PC-9 (cell line): Measurements from ENCODE around the gene MFRP. TPM values are rescaled to one million over a fixed set of nuclear protein-coding genes. Genes with fewer than 3 reads are reported as not detected.

ENCODE experiments used
- BruUV-seq: library from RNA; stranded (reverse); fragments of 400-500 nt; replicated peaks from 2 replicates; lab custom pipeline; 2021; lab: Mats Ljungman, UMichigan
- CTCF ChIA-PET: fragments of 300-600 bp; sonication (Branson Sonifier 250); formaldehyde crosslinking; loops from one replicate; lab custom pipeline; 2022; ENCODE audit warnings: antibody characterized with exemption; lab: Charles Lee
- POLR2A ChIA-PET: fragments of 300-600 bp; sonication (Branson Sonifier 250); formaldehyde crosslinking; loops from one replicate; lab custom pipeline; 2022; ENCODE audit warnings: antibody characterized with exemption; ENCODE audit not compliant: unreplicated experiment; lab: Charles Lee
- DNase-seq, 2 experiments: peaks; one replicate each; pipeline versions ENCODE4 v3.0.0 to v3.0.0-alpha.2; 2015 to 2022; ENCODE audit warnings: mixed read lengths in 1 of 2
- H2AFZ ChIP-seq: fragments of 200-600 bp; sonication (generic); 2 replicates; pipeline ENCODE4 v1.8.1; 2017; ENCODE audit warnings: antibody characterized with exemption
- H3F3A ChIP-seq: fragments of 200-600 bp; sonication (generic); 2 replicates; pipeline ENCODE4 v1.8.1; 2017; ENCODE audit warnings: antibody characterized with exemption, mild to moderate bottlenecking, low read depth; ENCODE audit not compliant: insufficient read depth
- H3K27ac ChIP-seq: fragments of 200-600 bp; sonication (generic); 2 replicates; pipeline ENCODE4 v1.6.1; 2016; ENCODE audit warnings: mixed run types
- H3K27me3 ChIP-seq: fragments of 200-600 bp; sonication (generic); 2 replicates; pipeline ENCODE4 v1.6.1; 2016; ENCODE audit warnings: low read depth, mixed run types; ENCODE audit not compliant: insufficient read depth
- H3K36me3 ChIP-seq: fragments of 200-600 bp; sonication (generic); 2 replicates; pipeline ENCODE4 v1.6.1; 2016; ENCODE audit warnings: low read depth, mixed run types
- H3K4me1 ChIP-seq: fragments of 200-600 bp; sonication (generic); replicated peaks from 2 replicates; pipeline ENCODE4 v1.6.1; 2016; ENCODE audit warnings: mixed run types; ENCODE audit not compliant: insufficient read depth
- H3K4me2 ChIP-seq: fragments of 200-600 bp; sonication (generic); 2 replicates; pipeline ENCODE4 v1.6.1; 2017; ENCODE audit warnings: mixed run types
- H3K4me3 ChIP-seq: fragments of 200-600 bp; sonication (generic); 2 replicates; pipeline ENCODE4 v1.6.1; 2016; ENCODE audit warnings: mixed run types
- H3K79me2 ChIP-seq: fragments of 200-600 bp; sonication (generic); 2 replicates; pipeline ENCODE4 v1.6.1; 2017; ENCODE audit warnings: low read depth, mixed run types
- H3K9me2 ChIP-seq: fragments of 200-600 bp; sonication (generic); 2 replicates; pipeline ENCODE4 v1.8.1; 2017; ENCODE audit warnings: mild to moderate bottlenecking; ENCODE audit not compliant: insufficient read depth
- H3K9me3 ChIP-seq: fragments of 200-600 bp; sonication (generic); 2 replicates; pipeline ENCODE4 v1.8.1; 2016; ENCODE audit warnings: low read depth; ENCODE audit not compliant: insufficient read depth
- H4K20me1 ChIP-seq: fragments of 200-600 bp; sonication (generic); 2 replicates; pipeline ENCODE4 v1.8.1; 2017; ENCODE audit not compliant: insufficient read depth
- CTCF ChIP-seq: fragments of 200-600 bp; sonication (generic); conservative IDR thresholded peaks from 2 replicates; pipeline ENCODE4 v1.6.1; 2017; ENCODE audit warnings: mixed run types, antibody characterized with exemption, mild to moderate bottlenecking, moderate library complexity
- EZH2 ChIP-seq: fragments of 200-600 bp; sonication (generic); IDR thresholded peaks from 2 replicates; pipeline ENCODE4 v1.8.0; 2017; ENCODE audit warnings: antibody characterized with exemption, low read depth
- intact Hi-C: fragments of 100-400 bp; cut with micrococcal nuclease; formaldehyde crosslinking; loops from one replicate; pipeline ENCODE4 v1.10.0; 2022; ENCODE audit not compliant: unreplicated experiment
- total RNA-seq: library from RNA; stranded (reverse); gene quantifications from 2 replicates; pipeline ENCODE4 v1.2.3, GENCODE V29; 2021

The MFRP gene
- total RNA-seq, 1 experiment from 2014 or later = not detected

DNA sequence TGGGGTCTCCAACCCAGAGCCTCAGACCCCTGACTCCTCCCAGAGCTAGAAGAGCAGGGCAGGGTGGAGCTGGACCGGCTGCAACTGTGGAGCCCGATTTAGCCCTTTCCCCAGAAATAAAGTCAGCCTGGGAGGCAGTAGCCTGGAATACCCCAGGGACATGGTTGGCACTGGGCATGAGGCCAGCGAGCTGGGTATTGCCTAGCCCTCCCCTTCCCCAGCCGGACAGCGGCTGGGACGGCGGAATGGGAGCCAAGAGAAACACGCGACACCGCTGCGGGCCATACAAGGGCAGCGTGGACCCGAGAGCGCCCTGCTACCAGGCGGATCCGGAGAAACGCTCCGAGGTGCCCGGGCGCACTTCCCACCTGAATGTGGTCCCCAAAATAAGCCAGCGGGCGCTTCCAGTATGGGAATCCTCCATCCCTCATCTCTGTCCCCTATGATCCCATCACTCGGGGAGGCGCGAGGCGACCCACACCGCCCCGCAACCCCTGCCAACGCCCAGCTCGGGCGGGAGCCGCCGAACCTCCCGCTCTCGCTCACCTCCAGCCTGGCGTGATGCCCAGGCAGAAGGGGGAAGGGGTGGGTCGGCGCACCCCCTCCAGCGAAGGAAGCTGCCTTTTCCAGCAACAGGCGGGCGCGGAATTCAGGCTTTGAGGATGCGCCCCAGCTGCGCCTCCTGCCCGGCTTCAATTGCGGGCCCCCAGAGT is 30.3 kb downstream of the MFRP start:
- BruUV-seq = TSS peak; percentile 49
- peak overlapping the region; percentile 78 for H2AFZ ChIP-seq
- POLR2A ChIA-PET = interaction anchor here (0.6 kb wide), 1 partner anchor 404 kb away, joined by 5 read pairs; no protein-coding TSS in a partner anchor
- peak overlapping the region; percentile 67 for H3K4me3 ChIP-seq
- intact Hi-C loops = loop anchor here (5.0 kb wide), 3 partner anchors 109 to 404 kb away; partner anchors contain the start of genes CBL and DPAGT1
- peaks cover 15% of the 10 kb centered on the region; the same call in 1 of the 2 replicates for H3F3A ChIP-seq
- peaks cover 31% of the 10 kb centered on the region for H3K4me1 ChIP-seq
- H3K27ac ChIP-seq = no peak overlapping the region
- H3K27me3 ChIP-seq = peaks cover 20% of the 10 kb centered on the region
- peak in 1 of 2 experiments; percentile 54 for DNase-seq
- TF ChIP-seq EZH2 (peak; percentile 71; the same call in 1 of the 2 replicates), CTCF (no peak)
- no peaks in the 10 kb centered on the region for H3K36me3 ChIP-seq
- no peaks in the 10 kb centered on the region for H3K9me2 ChIP-seq
- H4K20me1 ChIP-seq = no peaks in the 10 kb centered on the region
- no peaks in the 10 kb centered on the region for H3K79me2 ChIP-seq
- CTCF ChIA-PET = interaction anchor here (0.6 kb wide), 1 partner anchor 632 kb away, joined by 3 read pairs; no protein-coding TSS in a partner anchor
- H3K9me3 ChIP-seq = no peaks in the 10 kb centered on the region
- H3K4me2 ChIP-seq = peak overlapping the region; percentile 96

GRCh38 chr11:119315131-119316015 is 31.1 kb downstream of the MFRP start:
- Histone ChIP-seq H3K79me2 (no peaks in the 10 kb centered on the region), H3K4me3 (peak overlapping the region; percentile 67), H3K27ac (no peak overlapping the region), H3F3A (peaks cover 15% of the 10 kb centered on the region; the same call in 1 of the 2 replicates), H4K20me1 (no peaks in the 10 kb centered on the region), H3K27me3 (peaks cover 20% of the 10 kb centered on the region), H3K36me3 (no peaks in the 10 kb centered on the region), H3K4me1 (peaks cover 31% of the 10 kb centered on the region), H3K4me2 (peak overlapping the region; percentile 96), H2AFZ (peak overlapping the region; percentile 78; the same call in 1 of the 2 replicates), H3K9me2 (no peaks in the 10 kb centered on the region), H3K9me3 (no peaks in the 10 kb centered on the region)
- ChIA-PET CTCF (interaction anchor here (0.6 kb wide), 2 partner anchors 144 to 632 kb away, joined by 3 read pairs; no protein-coding TSS in a partner anchor), POLR2A (interaction anchor here (0.5 to 0.6 kb wide), 3 partner anchors 19 to 516 kb away, joined by 3 to 4 read pairs (median 4); partner anchors contain the start of gene RNF26)
- TF ChIP-seq EZH2 = no peak
- peak; percentile 34; the same call in 1 of the 2 replicates for TF ChIP-seq CTCF
- no TSS peak for BruUV-seq
- DNase-seq = peak; percentile 65 to 71
- intact Hi-C loops = loop anchor here (5.0 kb wide), 3 partner anchors 108 to 403 kb away; partner anchors contain the start of genes CBL and DPAGT1

GRCh38 chr11:119314726-119315125 is 31.8 kb downstream of the MFRP start:
- intact Hi-C loops = loop anchor here (5.0 kb wide), 3 partner anchors 107 to 402 kb away; partner anchors contain the start of genes CBL and DPAGT1
- TF ChIP-seq EZH2 (no peak), CTCF (no peak)
- H3K4me2 ChIP-seq = no peak overlapping the region

More at GRCh38 chr11:119314726-119315125, 31.8 kb downstream of the MFRP start:
- no TSS peak for BruUV-seq
- no peaks in the 10 kb centered on the region for H3K79me2 ChIP-seq
- ChIA-PET POLR2A (interaction anchor here (0.5 to 0.6 kb wide), 3 partner anchors 20 to 516 kb away, joined by 3 to 4 read pairs (median 4); partner anchors contain the start of gene RNF26), CTCF (interaction anchor here (0.6 kb wide), 1 partner anchor 144 kb away, joined by 3 read pairs; no protein-coding TSS in a partner anchor)
- peaks cover 31% of the 10 kb centered on the region for H3K4me1 ChIP-seq
- peaks cover 20% of the 10 kb centered on the region for H3K27me3 ChIP-seq
- H3K36me3 ChIP-seq = no peaks in the 10 kb centered on the region
- H3F3A ChIP-seq = peaks cover 14% of the 10 kb centered on the region; the same call in 1 of the 2 replicates
- no peaks in the 10 kb centered on the region for H3K9me2 ChIP-seq
- no peaks in the 10 kb centered on the region for H4K20me1 ChIP-seq
- DNase-seq = no peak
- H3K4me3 ChIP-seq = no peak overlapping the region
- no peaks in the 10 kb centered on the region for H3K9me3 ChIP-seq
- H2AFZ ChIP-seq = no peak overlapping the region
- no peak overlapping the region for H3K27ac ChIP-seq
